IPS-15b (cell line): ENCODE measurements around the gene TCEAL1.
A peak's percentile ranks its signal among the peaks of the same experiment; 100 is the strongest.
"Not testable (repeated sequence)": the region's sequence is repeated elsewhere in the genome, so short reads cannot be mapped to it uniquely, and the experiment has no call there.

Source experiments
- H3K27me3 ChIP-seq: one replicate; pipeline ENCODE4 v1.6.1; 2013; ENCODE audit warnings: low read length; ENCODE audit not compliant: control insufficient read depth, insufficient read depth
- H3K36me3 ChIP-seq: one replicate; pipeline ENCODE4 v1.6.1; 2013; ENCODE audit warnings: low read length; ENCODE audit not compliant: control insufficient read depth, insufficient read depth
- H3K4me1 ChIP-seq: one replicate; pipeline ENCODE4 v1.6.1; 2013; ENCODE audit warnings: mild to moderate bottlenecking, low read length; ENCODE audit not compliant: control insufficient read depth, insufficient read depth
- H3K4me3 ChIP-seq: one replicate; pipeline ENCODE4 v1.5.1; 2013; ENCODE audit warnings: low read depth, low read length
- H3K9ac ChIP-seq: one replicate; pipeline ENCODE4 v1.6.1; 2013; ENCODE audit warnings: low read depth, mild to moderate bottlenecking, low read length
- H3K9me3 ChIP-seq: one replicate; pipeline ENCODE4 v1.6.1; 2013; ENCODE audit warnings: mild to moderate bottlenecking, low read length; ENCODE audit not compliant: control insufficient read depth, insufficient read depth

Gene TCEAL1, protein sequence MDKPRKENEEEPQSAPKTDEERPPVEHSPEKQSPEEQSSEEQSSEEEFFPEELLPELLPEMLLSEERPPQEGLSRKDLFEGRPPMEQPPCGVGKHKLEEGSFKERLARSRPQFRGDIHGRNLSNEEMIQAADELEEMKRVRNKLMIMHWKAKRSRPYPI

DNA sequence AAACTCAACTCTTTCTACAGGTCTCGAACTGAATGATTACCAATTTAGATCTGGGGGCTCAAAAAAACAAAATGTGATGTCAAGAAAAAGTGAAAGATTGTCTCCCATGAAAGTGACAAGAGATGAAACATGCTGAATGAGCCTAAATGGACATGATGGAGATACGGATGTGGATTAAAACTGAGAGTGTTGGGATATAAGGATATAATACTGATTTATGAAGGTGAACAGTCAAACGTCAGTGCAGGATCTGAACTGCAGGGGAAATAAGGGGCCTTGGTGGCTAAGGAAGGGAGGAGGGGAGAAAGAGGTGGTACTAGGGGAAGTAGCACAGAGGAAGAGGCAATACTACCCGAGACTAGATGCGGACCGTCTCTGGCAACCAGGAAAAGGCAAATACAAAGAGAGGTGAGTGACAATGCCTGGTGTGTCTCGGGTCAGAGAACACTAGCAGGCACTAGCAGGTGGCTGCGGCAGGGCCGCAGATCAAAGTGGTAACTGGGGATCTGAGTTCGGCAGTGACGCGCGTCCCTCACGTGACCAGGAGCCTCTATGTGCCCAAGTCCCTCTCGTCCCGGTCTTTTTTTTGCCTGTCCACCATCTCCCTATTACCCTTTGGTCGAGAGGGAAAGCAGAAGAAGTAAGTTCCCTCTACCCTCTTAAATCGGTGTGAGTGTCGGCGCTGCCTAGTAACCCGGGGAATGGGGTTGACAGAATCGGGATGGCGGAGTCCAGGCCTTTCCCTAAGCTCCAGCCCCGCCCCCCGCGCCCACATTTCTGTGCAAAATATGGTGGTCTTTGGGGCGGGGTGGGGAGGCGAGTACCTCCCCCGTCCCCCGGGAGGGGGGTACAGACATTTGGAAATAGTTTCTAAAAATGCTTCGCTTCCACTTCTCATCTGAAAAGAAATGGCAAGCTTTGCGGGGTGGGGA lies at the start of gene TCEAL1:
Gene TCEAL1 (plus strand): TSS at position 590 of the 932 bp plus-strand sequence. CDS start 942 bp downstream, outside the sequence.
- peak within 1 kb of the TSS; percentile 77 for H3K9ac ChIP-seq
- peaks cover 2% of the 10 kb centered on the region for H3K4me1 ChIP-seq
- no peaks in the 10 kb centered on the region for H3K27me3 ChIP-seq
- H3K4me3 ChIP-seq, result peak within 1 kb of the TSS; percentile 89
- H3K36me3 ChIP-seq, result no peaks in the 10 kb centered on the region
- H3K9me3 ChIP-seq, result no peaks in the 10 kb centered on the region

- H3K27me3 ChIP-seq, result no peaks in the 10 kb centered on the region
- no peaks in the 10 kb centered on the region for H3K4me1 ChIP-seq
- H3K9me3 ChIP-seq, result no peaks in the 10 kb centered on the region
- no peak overlapping the region for H3K9ac ChIP-seq
- no peaks in the 10 kb centered on the region for H3K36me3 ChIP-seq
- H3K4me3 ChIP-seq, result peak overlapping the region; percentile 90
Measured at GRCh38 chrX:103584596-103584995, 44.2 kb upstream of the TCEAL1 start.

DNA sequence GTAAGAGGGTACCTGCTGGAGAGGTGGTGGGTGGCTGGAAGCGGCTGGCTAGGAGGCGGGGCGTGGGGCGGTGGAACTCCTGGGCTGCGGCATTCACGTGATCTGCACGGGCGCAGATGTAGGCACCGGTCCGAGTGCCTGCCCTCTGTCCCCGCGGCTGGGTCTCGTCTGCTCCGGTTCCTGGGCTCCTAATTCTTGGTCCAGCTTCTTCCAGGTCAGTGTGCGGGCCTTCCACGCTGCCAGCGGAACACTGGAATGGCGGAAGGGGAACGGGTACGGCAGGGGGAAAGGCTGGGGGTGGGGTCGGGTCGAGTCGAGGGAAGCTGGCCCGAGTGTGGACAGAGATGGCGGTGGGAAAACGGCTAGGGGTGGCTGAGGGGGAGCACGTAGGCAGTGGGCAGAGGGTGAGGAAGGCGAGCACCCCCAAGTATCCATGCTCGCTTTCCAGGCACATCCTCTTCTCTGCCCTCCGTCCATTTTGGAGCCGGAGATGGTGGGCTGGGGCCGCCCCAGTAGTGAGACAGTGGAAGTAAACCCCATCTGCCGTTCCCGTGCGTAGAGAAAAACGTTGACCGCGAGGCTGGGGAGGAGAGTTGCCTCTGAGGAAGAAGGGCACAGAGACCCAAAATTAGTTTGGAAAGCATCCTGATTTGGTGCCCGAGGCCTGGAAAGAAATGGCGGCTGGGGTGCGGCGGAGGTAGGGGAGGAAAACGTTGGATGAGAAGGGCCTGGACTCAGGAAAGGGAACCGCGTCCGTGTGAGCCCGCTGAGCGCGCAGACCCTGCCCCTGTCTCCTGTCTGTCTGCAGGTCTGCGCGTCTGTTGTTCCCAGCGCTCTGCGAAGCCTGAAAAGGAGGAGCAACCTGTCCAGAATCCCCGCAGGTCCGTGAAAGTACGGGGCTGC lies 43.1 kb upstream of the TCEAL1 start, which contains the start of gene TCEAL4:
Gene TCEAL4 (plus strand): TSS at position 105 of the 903 bp plus-strand sequence. CDS start 1,161 bp downstream, outside the sequence.
- Histone ChIP-seq H3K9ac (peak within 1 kb of the TSS; percentile 67), H3K36me3 (no peaks in the 10 kb centered on the region), H3K4me3 (peak within 1 kb of the TSS; percentile 90)

DNA sequence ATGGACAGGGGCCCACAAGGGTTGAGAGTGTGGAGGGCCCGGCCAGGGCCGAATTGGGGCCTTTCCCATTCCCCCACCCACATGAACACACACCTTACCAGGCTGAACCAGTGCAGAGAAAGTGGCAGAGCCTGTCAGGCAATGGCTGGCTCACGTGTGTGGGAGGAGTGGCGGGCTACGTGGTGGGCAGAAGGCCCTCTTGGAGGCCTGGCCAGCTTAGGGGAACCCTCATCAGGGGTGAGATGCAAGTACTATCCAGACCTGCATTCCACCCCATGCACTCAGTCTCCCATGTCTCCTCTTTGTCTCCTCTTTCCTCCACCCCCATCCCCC lies 42.5 kb upstream of the TCEAL1 start:
- peak overlapping the region; percentile 67 for H3K9ac ChIP-seq
- peak overlapping the region; percentile 90 for H3K4me3 ChIP-seq
- no peaks in the 10 kb centered on the region for H3K9me3 ChIP-seq
- H3K36me3 ChIP-seq, result no peaks in the 10 kb centered on the region
- no peaks in the 10 kb centered on the region for H3K27me3 ChIP-seq
- H3K4me1 ChIP-seq, result no peaks in the 10 kb centered on the region

More for the DNA sequence above, 43.1 kb upstream of the TCEAL1 start, which contains the start of gene TCEAL4:
- H3K27me3 ChIP-seq, result no peaks in the 10 kb centered on the region
- H3K4me1 ChIP-seq, result no peaks in the 10 kb centered on the region
- H3K9me3 ChIP-seq, result no peaks in the 10 kb centered on the region

DNA sequence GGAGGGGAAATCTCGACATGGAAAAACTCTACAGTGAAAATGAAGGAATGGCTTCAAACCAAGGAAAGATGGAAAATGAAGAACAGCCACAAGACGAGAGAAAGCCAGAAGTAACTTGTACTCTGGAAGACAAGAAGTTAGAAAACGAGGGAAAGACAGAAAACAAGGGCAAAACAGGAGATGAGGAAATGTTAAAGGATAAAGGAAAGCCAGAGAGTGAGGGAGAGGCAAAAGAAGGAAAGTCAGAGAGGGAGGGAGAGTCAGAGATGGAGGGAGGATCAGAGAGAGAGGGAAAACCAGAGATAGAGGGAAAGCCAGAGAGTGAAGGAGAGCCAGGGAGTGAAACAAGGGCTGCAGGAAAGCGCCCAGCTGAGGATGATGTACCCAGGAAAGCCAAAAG lies 42.1 kb upstream of the TCEAL1 start:
- Histone ChIP-seq H3K4me1 (no peaks in the 10 kb centered on the region), H3K4me3 (peak overlapping the region; percentile 90)

DNA sequence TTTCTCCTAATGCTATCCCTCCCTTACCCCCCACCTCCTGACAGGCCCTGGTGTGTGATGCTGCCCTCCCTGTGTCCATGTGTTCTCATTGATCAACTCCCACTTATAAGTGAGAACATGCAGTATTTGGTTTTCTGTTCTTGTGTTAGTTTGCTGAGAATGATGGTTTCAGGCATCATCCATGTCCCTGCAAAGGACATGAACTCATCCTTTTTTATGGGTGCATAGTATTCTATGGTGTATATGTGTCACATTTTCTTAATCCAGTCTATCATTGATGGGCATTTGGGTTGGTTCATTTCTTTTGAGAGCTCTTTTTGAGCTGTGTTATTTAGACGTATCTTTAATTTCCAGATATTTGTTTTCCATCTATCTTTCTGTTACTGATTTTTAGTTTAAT lies 36.5 kb upstream of the TCEAL1 start:
- not testable (repeated sequence) for H3K9ac ChIP-seq, H3K4me1 ChIP-seq, H3K36me3 ChIP-seq, H3K27me3 ChIP-seq, H3K4me3 ChIP-seq, H3K9me3 ChIP-seq

More for the DNA sequence above, 42.1 kb upstream of the TCEAL1 start:
- H3K36me3 ChIP-seq, result no peaks in the 10 kb centered on the region
- no peak overlapping the region for H3K9ac ChIP-seq
- no peaks in the 10 kb centered on the region for H3K9me3 ChIP-seq
- no peaks in the 10 kb centered on the region for H3K27me3 ChIP-seq

- H3K4me3 ChIP-seq, H3K4me1 ChIP-seq, H3K9ac ChIP-seq, H3K9me3 ChIP-seq, H3K36me3 ChIP-seq, H3K27me3 ChIP-seq: not testable (repeated sequence)
Measured at GRCh38 chrX:103595202-103595601, 33.6 kb upstream of the TCEAL1 start.

GRCh38 chrX:103607364-103608305 lies 21.1 kb upstream of the TCEAL1 start, which contains the start of gene TCEAL3:
TCEAL3 (plus strand) TSS chrX:103607963; CDS start chrX:103609065, 1,102 bp downstream.
- Histone ChIP-seq H3K9me3 (no peaks in the 10 kb centered on the region), H3K36me3 (no peaks in the 10 kb centered on the region), H3K9ac (peak within 1 kb of the TSS; percentile 62), H3K4me3 (peak within 1 kb of the TSS; percentile 79), H3K4me1 (peaks cover 3% of the 10 kb centered on the region), H3K27me3 (peaks cover 8% of the 10 kb centered on the region)

- H3K9ac ChIP-seq, result peak overlapping the region; percentile 50
- H3K27me3 ChIP-seq, result peaks cover 8% of the 10 kb centered on the region
- H3K4me3 ChIP-seq, result peak overlapping the region; percentile 79
- H3K4me1 ChIP-seq, result peaks cover 3% of the 10 kb centered on the region
- H3K36me3 ChIP-seq, result no peaks in the 10 kb centered on the region
- H3K9me3 ChIP-seq, result no peaks in the 10 kb centered on the region
Measured at GRCh38 chrX:103608306-103608963, 20.3 kb upstream of the TCEAL1 start.

DNA sequence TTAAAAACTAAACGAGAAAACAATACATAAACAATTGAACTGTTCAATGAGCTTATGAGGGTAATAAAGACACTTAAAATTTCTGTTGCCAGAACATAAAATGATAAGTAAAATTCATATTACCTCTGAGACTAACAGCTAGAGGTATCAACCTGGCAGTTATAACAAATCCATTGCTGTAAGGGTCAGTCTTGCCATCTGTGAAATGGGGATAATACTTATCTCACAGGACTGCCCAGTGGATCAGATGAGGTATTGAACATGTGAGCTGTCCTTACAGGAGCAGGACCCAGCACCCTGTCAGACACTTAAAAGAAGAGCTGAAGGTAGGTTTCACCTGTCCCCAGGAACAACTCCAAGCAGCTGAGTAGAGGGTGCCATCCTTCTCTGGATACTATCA lies 18.5 kb upstream of the TCEAL1 start:
- H3K9me3 ChIP-seq, result no peaks in the 10 kb centered on the region
- no peak overlapping the region for H3K4me3 ChIP-seq
- H3K36me3 ChIP-seq, result no peaks in the 10 kb centered on the region
- H3K9ac ChIP-seq, result no peak overlapping the region
- H3K4me1 ChIP-seq, result peaks cover 3% of the 10 kb centered on the region
- peaks cover 8% of the 10 kb centered on the region for H3K27me3 ChIP-seq
